A549 (cell line): Measurements from ENCODE around the gene QDPR.

Experiments
- BHLHE40 ChIP-seq: IDR thresholded peaks from 2 replicates; pipeline ENCODE4 v1.6.1; 2012; ENCODE audit warnings: low read depth, low read length, inconsistent platforms
- FOXS1 ChIP-seq: fragments of 250-450 bp; sonication (Bioruptor Pico); IDR thresholded peaks from 2 replicates; pipeline ENCODE4 v1.5.0; 2020; ENCODE audit warnings: mild to moderate bottlenecking, moderate library complexity
- HDAC2 ChIP-seq: fragments of 200-600 bp; sonication (generic); IDR thresholded peaks from 2 replicates; pipeline ENCODE4 v1.6.1; 2016
- NPAS2 ChIP-seq: fragments of 250-450 bp; sonication (Bioruptor Pico); IDR thresholded peaks from 2 replicates; pipeline ENCODE4 v1.8.0; 2022; ENCODE audit warnings: mild to moderate bottlenecking, moderate library complexity, borderline replicate concordance
- RCOR1 ChIP-seq: fragments of 150-350 bp; IDR thresholded peaks from 2 replicates; pipeline ENCODE4 v1.6.1; 2014; ENCODE audit warnings: antibody characterized with exemption, low read length, low read depth
- TF ChIP-seq, protein P1 (sequence below): fragments of 450-650 bp; IDR thresholded peaks from 2 replicates; pipeline ENCODE4 v1.6.1; 2014; ENCODE audit warnings: antibody characterized with exemption
- TF ChIP-seq, protein P2 (sequence below): fragments of >200 bp; sonication (Bioruptor Twin); formaldehyde crosslinking; IDR thresholded peaks from 3 replicates; pipeline ENCODE4 v1.5.1; 2016

DNA sequence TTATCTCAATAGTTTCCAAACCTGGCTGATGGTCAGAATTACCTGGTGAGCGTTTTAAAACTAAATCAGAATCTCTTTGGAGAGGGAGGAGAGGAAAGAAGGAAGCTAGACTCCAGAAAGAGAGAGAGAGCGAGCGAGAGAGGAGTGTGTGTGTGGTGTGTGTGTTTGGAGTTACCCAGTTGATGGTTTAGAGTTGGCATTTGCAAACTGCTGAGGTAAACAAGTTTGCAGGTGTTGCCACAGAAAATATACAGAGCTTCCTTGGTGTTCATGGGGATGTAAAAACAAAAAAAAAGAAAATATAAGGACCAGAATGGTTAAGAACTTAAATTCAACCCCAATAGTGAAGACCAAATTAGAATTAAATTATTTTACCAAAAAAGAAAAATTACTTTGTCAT is 38.7 kb upstream of the QDPR start:
- TF ChIP-seq, protein P1, sequence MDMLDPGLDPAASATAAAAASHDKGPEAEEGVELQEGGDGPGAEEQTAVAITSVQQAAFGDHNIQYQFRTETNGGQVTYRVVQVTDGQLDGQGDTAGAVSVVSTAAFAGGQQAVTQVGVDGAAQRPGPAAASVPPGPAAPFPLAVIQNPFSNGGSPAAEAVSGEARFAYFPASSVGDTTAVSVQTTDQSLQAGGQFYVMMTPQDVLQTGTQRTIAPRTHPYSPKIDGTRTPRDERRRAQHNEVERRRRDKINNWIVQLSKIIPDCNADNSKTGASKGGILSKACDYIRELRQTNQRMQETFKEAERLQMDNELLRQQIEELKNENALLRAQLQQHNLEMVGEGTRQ: no peak
- TF ChIP-seq, protein P2, sequence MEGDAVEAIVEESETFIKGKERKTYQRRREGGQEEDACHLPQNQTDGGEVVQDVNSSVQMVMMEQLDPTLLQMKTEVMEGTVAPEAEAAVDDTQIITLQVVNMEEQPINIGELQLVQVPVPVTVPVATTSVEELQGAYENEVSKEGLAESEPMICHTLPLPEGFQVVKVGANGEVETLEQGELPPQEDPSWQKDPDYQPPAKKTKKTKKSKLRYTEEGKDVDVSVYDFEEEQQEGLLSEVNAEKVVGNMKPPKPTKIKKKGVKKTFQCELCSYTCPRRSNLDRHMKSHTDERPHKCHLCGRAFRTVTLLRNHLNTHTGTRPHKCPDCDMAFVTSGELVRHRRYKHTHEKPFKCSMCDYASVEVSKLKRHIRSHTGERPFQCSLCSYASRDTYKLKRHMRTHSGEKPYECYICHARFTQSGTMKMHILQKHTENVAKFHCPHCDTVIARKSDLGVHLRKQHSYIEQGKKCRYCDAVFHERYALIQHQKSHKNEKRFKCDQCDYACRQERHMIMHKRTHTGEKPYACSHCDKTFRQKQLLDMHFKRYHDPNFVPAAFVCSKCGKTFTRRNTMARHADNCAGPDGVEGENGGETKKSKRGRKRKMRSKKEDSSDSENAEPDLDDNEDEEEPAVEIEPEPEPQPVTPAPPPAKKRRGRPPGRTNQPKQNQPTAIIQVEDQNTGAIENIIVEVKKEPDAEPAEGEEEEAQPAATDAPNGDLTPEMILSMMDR: no peak
- no peak for TF ChIP-seq RCOR1
- TF ChIP-seq NPAS2 (CRISPR knock-in tag): no peak
- no peak for TF ChIP-seq BHLHE40
- TF ChIP-seq HDAC2: no peak
- TF ChIP-seq FOXS1 (CRISPR knock-in tag): no peak
